HUDEP-2 (cell line): Measurements from ENCODE around the gene MRPS9.
A peak's percentile ranks its signal among the peaks of the same experiment; 100 is the strongest.

Experiments used
- DNase-seq, 76 experiments: peaks; one replicate each; lab custom pipeline; 2025; ENCODE audit not compliant: unreplicated experiment in 76 of 76; lab: John Stamatoyannopoulos, UW

The MRPS9 gene

GRCh38 chr2:105037572-105038382, at the start of gene MRPS9:
Gene MRPS9 (plus strand): TSS chr2:105038069. CDS start chr2:105038093, 24 bp downstream.
- DNase-seq, result peak; percentile 29 to 99 (median 95)

DNA sequence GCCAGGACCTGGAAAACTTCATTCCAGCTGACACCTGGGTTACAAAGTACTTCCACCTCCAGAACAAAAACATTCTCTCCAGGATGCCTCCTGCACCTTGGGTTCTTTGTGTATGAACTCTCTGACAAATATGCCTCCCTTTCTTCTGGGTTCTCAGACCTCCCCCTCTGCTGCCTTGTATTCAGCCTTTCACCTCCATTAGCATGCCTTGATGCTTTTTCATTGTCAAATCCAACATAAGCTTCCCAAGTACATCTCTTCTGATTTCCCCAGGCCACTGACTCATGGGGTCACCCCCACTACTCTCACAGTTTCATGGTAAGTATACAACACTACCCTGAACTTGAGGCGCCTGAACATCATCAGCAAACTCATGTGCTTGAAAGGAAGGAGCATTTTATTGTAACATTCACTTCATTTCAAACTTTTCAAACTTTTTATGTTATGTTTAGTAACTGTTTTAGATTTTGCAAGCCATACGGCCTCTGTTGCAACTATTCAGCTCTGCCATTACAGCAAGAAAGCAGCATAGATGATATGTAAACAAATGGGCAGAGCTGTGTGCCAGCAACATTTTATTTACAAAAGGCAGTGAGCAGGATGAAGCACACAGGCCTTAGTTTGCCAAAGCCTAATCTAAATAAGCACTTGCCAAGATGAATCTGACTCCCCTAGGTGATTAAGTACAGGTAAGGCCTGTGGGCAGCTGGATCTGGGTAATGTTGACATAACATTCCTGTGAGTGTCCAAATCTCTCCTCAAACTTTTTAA, 32.5 kb upstream of the MRPS9 start:
- no peak for DNase-seq

DNA sequence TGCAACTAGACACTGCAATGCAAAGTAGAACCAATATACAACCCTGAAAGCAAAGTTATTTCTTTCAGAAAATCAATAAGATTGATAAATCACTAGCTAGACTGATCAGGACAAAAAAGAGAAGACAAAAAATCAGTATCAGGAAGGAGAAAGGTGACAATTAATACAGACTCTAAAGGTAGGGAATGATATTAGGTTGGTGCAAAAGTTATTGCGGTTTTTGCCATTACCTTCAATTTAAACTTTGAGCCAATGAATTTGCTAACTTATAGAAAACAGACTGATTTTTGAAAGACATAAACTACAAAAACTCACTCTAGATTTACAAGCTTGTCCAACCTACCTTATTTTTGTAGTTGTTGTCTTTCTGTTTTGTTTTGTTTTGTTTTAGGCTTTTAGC, 30.5 kb upstream of the MRPS9 start:
- no peak for DNase-seq

GRCh38 chr2:105032476-105032875, 5.4 kb upstream of the MRPS9 start:
- no peak for DNase-seq

- no peak for DNase-seq
Measured at GRCh38 chr2:105034170-105034569, 3.7 kb upstream of the MRPS9 start.

- DNase-seq, result peak in 1 of 76 experiments; percentile 30
Measured at GRCh38 chr2:105038383-105039061, 653 bp downstream of the MRPS9 start.

DNA sequence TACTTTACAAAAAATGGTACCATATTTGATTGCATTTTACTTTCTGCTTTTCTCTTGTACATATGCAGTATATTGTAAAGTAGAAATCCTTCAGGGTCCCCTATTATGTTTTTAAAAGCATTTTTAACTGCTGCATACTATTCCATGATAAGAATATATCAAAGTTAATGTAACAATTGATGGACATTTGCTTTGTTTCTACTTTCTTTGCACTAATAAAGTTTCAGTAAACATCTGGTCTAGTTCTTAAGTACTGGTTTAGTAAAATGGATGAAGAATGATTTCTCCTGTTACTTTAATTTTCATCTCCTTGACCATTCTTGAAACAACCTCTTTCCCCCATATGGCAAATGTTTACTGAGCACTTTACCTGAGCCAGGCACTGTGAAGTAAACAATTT, 1.7 kb downstream of the MRPS9 start:
- DNase-seq, result no peak

DNA sequence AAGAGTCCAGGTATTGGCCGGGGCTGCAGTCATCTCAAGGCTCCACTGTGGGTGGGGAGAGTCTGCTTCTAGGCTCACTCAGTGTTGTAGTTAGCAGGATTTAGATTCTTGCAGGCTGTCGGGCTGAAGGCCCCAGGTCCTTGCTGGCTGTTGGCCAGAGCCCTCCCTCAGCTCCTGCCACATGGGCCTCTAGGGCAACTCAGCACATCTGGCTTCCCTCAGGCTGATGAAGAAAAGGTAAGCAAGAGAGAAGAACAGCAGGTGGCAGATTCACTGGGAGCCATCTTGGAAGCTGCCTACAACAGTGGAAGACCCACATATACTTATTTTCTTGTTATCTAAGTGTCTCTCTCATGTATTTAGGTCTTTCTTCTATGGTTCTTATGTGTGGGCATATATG, 4.3 kb downstream of the MRPS9 start:
- peak in 37 of 76 experiments; percentile 1 to 67 (median 14) for DNase-seq

DNA sequence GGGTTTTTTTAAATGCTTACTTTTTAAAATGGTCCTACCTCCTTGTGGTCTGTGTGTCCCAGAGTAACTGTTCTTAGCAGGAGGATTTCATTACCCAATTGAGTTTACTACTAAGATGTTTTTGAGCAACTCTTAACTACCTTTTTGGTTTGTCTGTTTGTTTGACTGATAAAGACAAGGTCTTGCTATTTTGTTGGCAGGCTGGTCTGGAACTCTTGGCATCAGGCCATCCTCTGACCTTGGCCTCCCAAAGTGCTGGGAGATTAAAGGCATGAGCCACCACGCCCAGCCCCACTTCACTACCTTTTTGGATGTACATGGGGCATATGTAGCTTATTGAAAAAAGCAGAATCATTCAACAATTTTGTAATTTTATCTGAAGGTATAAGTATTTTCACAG, 14.9 kb downstream of the MRPS9 start:
- DNase-seq, result peak in 74 of 76 experiments; percentile 17 to 92 (median 80)

GRCh38 chr2:105055613-105056012, 17.7 kb downstream of the MRPS9 start:
- DNase-seq, result peak in 5 of 76 experiments; percentile 2 to 21 (median 6)

- peak in 1 of 76 experiments; percentile 2 for DNase-seq
Measured at GRCh38 chr2:105056245-105056644, 18.4 kb downstream of the MRPS9 start.

DNA sequence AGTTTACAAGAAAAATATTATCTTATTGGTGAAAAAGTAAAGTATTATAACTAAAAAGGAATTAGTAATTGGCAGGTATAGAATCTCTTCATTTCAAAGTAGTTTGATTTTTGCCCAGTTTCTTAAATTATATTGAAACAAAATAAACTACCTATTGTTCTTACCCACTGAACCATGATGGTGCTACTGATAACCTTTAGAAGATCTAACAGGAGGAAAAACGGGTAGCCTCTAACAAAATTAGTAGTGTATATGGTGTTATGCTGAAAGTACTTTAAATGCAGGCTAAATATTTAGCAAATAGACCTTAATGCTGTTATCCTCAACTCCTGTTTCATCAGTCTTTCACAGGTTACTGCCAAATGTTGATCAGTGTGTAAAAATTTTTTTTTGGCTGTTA, 19.1 kb downstream of the MRPS9 start:
- DNase-seq, result no peak

DNA sequence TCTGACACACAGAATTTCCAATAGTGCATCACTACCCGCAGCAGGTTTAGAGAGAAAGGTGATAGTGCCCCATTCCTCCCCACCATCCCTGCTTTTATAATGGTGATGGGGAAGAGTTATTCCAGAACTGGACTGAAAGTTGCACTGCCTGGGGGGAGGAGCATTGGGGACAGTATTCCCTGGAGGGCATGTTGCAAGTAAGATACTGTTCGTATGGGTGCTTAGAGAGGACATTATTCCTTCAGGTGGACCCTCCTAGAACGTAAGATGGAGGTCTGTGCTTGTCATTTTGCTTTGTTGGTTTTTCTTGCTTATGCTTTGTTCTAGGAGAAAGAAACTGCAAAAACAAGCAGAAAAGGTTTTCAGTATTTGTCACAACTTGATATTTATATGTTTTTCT, 23.7 kb downstream of the MRPS9 start:
- DNase-seq, result no peak

- no peak for DNase-seq
Measured at GRCh38 chr2:105062158-105062557, 24.3 kb downstream of the MRPS9 start.

DNA sequence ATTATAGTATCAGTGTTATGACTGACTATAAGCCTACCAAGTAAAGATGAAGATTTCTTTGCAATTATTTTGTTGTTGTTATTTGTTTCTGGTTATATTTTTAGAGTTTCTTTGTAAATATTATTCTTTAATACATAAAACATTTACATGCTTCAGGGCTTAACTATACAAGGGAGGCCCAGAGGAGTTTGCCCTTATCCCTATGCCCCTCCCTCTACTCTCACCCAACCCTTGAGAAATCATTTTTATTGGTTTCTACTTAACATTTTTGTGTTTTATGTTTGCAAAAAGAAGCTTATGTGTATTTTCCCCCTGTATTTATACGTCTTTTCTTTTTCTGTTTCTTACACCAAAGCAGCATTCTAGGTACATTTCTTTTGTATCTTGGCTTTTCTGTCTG, 30.5 kb downstream of the MRPS9 start:
- DNase-seq, result no peak

DNA sequence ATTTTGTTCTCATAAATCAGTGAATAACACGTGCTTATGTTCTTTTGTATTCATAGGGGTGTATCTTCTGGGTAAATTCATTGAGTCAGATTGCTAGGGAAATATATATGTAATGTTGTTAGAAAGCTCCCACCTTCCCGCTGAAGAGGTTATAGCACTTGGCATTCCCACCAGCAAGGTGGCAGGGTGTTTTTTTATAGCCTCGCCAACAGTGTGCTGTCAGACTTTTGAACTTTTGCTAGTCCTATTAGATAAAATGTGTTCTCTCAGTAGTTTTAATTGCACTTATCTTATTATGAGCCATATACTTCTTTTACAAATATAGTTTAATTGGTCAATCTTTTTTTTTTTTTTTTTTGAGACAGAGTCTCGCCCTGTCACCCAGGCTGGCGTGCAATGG, 31.0 kb downstream of the MRPS9 start:
- DNase-seq, result no peak

- no peak for DNase-seq
Measured at GRCh38 chr2:105070010-105070865, 32.4 kb downstream of the MRPS9 start.

- DNase-seq, result no peak
Measured at GRCh38 chr2:105071379-105071778, 33.5 kb downstream of the MRPS9 start.

GRCh38 chr2:105072039-105072438, 34.2 kb downstream of the MRPS9 start:
- DNase-seq, result no peak

DNA sequence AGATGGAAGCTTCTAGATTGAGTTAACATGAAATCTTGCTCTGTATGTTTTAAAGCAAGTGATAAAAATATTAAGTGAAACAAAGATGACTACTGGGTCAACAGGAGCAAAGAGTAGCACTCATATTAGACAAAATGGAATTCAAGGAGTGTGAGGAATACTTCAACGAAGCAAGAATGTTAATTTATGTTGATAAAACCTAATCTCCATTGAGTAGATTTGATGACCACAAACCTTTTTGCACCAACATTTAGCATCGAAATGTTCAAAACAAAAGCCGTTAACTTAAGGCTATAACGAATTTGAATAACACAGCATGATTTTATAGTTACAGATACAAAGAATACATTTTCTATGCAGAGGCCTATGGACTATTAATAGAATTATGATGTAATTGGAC, 35.7 kb downstream of the MRPS9 start:
- DNase-seq, result no peak
